GM18870 (cell line): ENCODE measurements around the gene NABP2.
"Not testable (repeated sequence)": the region's sequence is repeated elsewhere in the genome, so short reads cannot be mapped to it uniquely, and the experiment has no call there.

Experiments
- ATAC-seq: cut with Tn5 transposase; IDR thresholded peaks from one replicate; pipeline ENCODE4 v1.9.1; 2021; ENCODE audit warnings: moderate library complexity; ENCODE audit not compliant: unreplicated experiment

The NABP2 gene

GRCh38 chr12:56224102-56224701 lies at the start of gene NABP2:
Gene NABP2, plus strand, starts transcription at chr12:56224342. Its CDS starts 515 bp downstream, at chr12:56224857.
- peak; percentile 61 for ATAC-seq

GRCh38 chr12:56178347-56178746 lies 45.8 kb upstream of the NABP2 start:
- ATAC-seq, result no peak

- no peak for ATAC-seq
Measured at GRCh38 chr12:56186957-56187356, 37.2 kb upstream of the NABP2 start.

- no peak for ATAC-seq
Measured at GRCh38 chr12:56188131-56188777, 35.9 kb upstream of the NABP2 start.

GRCh38 chr12:56188778-56189098 lies 35.4 kb upstream of the NABP2 start:
- ATAC-seq, result no peak

GRCh38 chr12:56189099-56189917 lies 34.8 kb upstream of the NABP2 start, which contains the start of gene SMARCC2:
Gene SMARCC2, minus strand, starts transcription at chr12:56189483. Its CDS starts 22 bp downstream, at chr12:56189461.
- ATAC-seq, result no peak

GRCh38 chr12:56189918-56190694 lies 34.0 kb upstream of the NABP2 start:
- no peak for ATAC-seq

GRCh38 chr12:56190695-56191155 lies 33.4 kb upstream of the NABP2 start:
- no peak for ATAC-seq

- no peak for ATAC-seq
Measured at GRCh38 chr12:56192582-56192981, 31.6 kb upstream of the NABP2 start.

GRCh38 chr12:56193025-56193578 lies 31.0 kb upstream of the NABP2 start:
- no peak for ATAC-seq

- not testable (repeated sequence) for ATAC-seq
Measured at GRCh38 chr12:56196818-56197550, 27.2 kb upstream of the NABP2 start.

GRCh38 chr12:56197921-56198635 lies 26.1 kb upstream of the NABP2 start:
- no peak for ATAC-seq

- ATAC-seq, result no peak
Measured at GRCh38 chr12:56198836-56199235, 25.3 kb upstream of the NABP2 start.

GRCh38 chr12:56202366-56202765 lies 21.8 kb upstream of the NABP2 start:
- no peak for ATAC-seq

- ATAC-seq, result no peak
Measured at GRCh38 chr12:56202838-56203237, 21.3 kb upstream of the NABP2 start.

- ATAC-seq, result no peak
Measured at GRCh38 chr12:56204275-56204674, 19.9 kb upstream of the NABP2 start.

- no peak for ATAC-seq
Measured at GRCh38 chr12:56205445-56205844, 18.7 kb upstream of the NABP2 start.

GRCh38 chr12:56206452-56207166 lies 17.5 kb upstream of the NABP2 start:
- no peak for ATAC-seq

- ATAC-seq, result no peak
Measured at GRCh38 chr12:56208006-56208405, 16.1 kb upstream of the NABP2 start.
